ENCODE results near the gene NOM1.
A peak's percentile ranks its signal among the peaks of the same experiment; 100 is the strongest.

DNA sequence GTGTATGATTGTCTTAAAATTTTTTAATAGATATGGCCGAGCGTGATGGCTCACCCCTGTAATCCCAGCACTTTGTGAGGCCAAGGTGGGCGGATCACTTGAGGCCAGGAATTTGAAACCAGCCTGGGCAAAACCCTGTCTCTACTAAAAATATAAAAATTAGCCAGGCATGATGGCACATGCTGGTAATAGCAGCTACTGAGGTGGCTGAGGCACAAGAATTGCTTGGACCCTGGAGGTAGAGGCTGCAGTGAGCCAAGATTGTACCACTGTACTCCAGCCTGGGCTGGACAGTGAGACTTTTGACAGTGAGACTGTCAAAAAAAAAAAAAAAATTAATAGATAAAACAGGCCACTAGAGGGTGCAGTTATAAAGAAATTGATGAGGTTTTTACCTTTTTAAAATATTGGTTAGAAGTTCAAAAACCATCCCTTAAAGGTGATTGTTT lies 20.5 kb downstream of the NOM1 start:
- TF ChIP-seq, protein P1, sequence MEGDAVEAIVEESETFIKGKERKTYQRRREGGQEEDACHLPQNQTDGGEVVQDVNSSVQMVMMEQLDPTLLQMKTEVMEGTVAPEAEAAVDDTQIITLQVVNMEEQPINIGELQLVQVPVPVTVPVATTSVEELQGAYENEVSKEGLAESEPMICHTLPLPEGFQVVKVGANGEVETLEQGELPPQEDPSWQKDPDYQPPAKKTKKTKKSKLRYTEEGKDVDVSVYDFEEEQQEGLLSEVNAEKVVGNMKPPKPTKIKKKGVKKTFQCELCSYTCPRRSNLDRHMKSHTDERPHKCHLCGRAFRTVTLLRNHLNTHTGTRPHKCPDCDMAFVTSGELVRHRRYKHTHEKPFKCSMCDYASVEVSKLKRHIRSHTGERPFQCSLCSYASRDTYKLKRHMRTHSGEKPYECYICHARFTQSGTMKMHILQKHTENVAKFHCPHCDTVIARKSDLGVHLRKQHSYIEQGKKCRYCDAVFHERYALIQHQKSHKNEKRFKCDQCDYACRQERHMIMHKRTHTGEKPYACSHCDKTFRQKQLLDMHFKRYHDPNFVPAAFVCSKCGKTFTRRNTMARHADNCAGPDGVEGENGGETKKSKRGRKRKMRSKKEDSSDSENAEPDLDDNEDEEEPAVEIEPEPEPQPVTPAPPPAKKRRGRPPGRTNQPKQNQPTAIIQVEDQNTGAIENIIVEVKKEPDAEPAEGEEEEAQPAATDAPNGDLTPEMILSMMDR (IDR thresholded peaks at IDR 0.05): peak; percentile 57
- TF ChIP-seq EZH2 (IDR thresholded peaks at IDR 0.05; ENCODE audit: borderline replicate concordance, insufficient read depth, low read depth, low read length, poor library complexity, severe bottlenecking): no peak

All from B cell (primary cell).